Activated naive CD4-positive, alpha-beta T cell treated with anti-CD3 and anti-CD28 coated beads, Interleukin-2, amount 50 U/mL, for 16 hours (primary cell): ENCODE measurements around the gene GPATCH8.
"Not testable (repeated sequence)": the region's sequence is repeated elsewhere in the genome, so short reads cannot be mapped to it uniquely, and the experiment has no call there.

Experiments
- DNase-seq: peaks from one replicate; pipeline ENCODE4 v3.0.0-alpha.2; 2020

GPATCH8 gene

DNA sequence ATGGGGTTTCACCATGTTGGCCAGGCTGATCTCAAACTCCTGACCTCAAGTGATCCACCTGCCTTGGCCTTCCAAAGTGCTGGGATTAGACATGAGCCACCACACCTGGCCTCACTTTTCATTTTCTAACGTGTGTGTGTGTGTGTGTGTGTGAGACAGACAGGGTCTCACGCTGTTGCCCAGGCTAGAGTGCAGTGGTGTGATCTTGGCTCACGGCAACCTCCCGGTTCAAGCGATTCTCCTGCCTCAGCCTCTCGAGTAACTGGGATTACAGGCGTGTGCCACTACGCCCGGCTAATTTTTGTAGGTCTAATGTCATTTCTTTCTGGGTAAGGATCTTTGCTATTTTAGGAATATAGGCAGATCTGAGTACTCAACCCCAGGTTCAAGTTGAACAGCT, 109.1 kb downstream of the GPATCH8 start:
- not testable (repeated sequence) for DNase-seq

DNA sequence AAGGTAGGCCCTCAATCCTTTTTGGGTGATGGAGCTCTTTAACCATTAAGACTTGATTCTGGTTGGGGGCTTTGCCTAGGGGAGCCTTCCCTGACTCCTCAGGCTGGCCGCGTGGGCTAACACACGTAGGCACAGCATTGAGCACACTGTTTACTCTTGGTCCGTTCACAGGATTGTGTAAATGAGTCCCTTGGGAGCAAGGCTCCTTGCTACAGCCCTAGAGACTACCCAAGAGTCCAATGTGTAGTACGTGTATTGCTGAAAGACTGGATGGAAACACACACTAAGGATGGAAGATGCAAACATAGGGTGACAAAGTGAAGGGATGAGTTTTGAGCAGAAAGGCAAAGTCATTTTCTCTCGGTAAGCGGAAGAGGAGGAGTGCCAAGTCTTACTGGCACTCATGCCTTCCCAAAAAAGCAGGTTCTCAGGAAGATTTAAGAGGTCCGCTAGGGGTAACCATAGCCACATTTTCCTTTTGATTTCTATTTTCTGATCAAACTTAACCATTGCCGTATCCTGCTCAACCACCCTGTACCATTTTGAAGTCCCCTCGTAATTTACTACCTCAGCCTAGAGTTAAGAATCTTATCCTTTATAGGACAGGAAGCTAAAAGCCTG, 112.8 kb downstream of the GPATCH8 start:
- no peak for DNase-seq

DNA sequence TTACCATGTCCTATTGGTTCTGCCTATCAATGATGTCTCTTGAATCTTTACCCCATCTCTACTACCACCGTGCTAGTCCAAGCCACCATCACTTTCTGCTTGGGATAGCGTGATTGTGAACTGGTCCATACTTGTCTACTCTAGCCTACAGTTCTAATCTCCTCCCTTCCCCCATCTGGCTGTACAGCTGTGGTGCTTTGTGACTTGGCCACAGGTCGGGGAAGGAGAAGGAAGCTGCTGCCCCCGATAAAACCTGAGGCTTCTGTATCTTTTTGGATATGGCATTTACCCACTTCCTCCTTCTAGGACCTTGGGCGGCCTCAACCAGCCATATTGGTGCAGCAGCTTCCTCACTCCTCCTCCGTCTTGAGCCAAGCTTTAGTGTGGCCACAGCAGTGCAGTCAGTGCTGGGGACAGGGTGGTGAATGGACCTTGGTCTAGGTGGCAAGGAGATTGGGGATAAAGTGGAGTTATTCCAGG, 113.4 kb downstream of the GPATCH8 start:
- no peak for DNase-seq

DNA sequence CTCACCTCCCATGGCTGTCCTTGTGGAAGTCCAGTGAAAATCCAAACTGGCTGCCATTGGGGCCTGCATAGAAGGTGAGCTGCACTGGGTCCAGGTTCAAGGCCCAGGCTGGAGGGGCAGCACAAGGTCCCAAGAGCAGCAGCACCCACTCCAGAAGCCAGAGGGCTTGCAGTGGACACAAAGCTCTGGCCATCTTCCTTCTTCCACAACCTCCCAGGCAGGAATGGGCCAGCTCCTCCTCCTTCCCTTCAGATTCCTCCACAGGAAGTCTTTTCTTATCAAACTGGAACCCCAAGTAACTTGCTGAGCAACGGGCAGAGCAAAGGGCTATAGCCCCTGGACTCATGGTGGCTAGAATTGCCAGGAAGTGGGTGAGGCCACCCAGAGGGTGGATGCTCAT, 113.9 kb downstream of the GPATCH8 start, which contains the start of gene ITGA2B:
Gene ITGA2B, minus strand, starts transcription at position 369 of the 400 bp plus-strand sequence. Its CDS starts 176 bp downstream, at position 193.
- DNase-seq = no peak

DNA sequence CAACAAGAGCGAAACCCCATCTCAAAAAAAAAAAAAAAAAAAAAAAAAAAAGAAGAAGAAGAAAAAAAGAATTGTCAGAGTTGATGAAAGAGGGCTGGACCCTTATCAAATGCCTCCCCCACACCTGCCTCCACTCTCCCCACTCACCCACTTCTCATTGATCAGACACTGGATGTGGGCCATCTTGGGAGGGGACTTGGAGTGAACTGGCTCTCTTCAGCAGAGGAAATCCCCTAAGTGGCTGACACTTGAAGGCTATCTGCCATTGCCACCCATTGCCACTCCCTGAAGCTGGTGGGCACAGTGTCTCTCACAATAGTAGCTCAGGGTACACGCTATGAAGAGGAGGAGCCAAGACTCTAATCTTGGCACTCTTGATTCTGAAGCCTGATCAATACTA, 115.4 kb downstream of the GPATCH8 start:
- DNase-seq = no peak

DNA sequence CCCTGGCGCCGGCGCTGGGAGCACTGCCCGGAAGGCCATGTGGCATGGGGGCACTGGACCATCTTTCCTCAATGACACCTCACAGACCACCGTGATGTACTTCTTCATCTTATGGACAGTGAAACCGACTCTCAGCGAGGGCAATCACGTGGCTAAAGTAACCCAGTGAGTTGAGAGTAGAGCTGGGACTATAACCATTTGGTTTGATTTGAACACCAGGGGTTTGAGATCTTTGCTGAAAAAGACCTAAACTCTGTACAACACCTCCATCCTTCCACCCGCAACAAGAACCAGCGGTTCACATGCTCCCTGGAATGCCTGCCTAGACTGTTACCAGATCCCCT, 117.1 kb downstream of the GPATCH8 start:
- no peak for DNase-seq

DNA sequence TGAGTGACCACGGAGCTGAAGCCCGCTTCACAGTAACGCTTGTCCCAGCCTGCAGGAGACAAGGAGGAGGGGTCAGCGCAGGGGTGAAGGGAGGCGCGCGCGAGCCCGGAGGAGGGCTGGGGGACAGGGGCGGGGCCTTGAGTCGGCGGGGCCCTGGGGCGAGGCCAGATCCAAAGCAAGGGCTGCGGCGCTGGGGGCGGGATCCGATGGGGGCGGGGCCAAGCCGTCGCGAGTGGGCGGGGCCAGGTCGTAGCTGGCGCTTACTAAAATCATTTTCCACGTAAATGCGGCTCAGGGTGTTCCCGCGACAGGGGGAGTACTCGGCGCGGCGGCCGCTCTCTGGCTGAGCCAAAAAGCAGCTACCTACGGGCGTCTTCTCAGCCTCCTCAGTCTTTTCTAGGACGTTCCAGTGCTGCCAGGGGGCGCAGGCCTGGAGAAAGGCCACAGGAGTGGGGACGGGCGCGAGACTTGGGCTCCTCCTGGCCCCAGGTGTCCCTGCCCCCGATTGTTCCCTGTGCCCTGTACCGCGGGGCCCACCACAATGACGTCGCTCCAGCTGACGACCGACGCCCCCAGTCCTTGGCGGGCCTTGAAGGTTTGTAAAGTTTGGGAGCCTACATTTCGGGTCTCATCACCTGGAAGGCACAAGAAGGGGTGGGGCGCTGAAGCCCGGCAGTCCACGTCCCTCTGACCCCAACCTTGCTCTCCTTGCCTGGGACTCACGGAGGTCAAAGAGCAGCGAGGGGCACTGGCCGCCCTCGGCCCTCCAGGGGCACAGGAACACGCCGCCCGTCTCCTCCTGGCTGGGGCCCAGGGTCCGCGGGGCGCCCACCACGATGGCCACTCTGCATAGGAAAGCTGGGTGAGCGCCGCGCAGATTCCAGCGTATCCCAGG, 117.7 kb downstream of the GPATCH8 start:
- peak; percentile 83 for DNase-seq

DNA sequence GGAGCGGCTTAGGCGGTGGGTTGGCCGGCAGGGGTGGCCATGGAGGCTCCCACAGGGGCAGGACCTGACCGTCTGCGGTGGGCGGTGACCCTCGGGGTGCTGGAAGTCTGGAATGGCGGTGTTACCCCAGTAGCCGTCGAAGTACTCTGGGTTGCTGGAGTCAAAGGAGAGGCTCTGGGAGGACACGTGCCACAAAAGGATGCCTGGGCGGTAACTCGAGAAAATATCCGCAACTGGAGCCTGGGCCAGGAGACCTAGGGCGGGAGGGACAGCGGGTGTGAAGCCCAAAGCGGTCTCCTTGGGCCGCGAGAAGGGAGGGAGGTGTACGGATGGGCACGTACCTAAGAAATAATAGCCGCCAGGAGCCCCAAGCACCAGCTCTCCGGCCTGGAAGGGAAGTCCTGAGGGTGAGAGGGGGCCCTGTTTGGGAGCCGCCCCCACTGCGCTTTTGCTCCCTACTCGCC, 118.4 kb downstream of the GPATCH8 start:
- no peak for DNase-seq

DNA sequence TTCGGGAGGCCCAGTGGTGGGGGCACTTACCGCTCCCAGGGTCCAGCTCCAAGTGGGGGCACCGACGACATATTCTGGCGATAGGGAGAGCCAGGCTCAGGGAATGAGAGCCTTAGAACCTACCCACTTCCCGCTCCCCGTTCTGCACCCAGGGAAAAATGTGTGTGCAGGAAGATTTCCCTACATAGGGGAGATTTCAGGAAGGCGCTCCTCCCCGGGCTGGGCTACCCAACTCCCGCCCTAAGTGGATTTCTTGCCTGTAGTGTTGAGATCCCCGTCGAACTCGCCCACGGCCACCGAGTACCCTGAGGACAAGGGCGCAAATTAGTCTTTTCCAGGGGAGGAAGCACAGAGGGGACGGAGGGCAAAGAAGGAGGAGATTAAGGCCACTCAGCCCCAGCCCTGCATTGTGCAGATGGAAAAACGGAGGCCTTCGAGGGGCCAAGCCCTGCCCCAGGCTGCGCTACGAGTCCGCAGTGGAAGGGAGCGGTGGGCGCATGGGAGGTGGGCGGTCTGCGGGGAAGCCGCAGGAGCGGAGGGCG, 118.9 kb downstream of the GPATCH8 start:
- DNase-seq = no peak

DNA sequence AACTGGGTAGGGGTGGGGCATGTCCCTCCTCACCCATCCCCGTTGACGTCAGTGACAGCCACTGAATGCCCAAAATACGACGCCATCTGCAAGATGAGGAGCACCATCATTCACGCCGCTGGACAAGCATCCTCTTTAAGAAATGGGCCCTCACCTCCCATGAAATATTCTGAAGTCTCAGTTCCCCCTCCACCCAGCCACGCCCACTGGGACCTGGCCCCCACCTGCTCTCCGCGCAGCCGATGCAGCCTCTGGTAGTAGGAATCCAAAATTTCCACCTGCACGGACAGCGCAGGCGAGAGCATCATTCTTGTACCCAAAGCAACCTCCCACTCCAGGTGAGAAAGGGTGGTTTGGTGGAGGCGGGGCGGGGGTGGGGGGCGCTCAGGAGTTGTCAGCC, 119.3 kb downstream of the GPATCH8 start:
- no peak for DNase-seq

DNA sequence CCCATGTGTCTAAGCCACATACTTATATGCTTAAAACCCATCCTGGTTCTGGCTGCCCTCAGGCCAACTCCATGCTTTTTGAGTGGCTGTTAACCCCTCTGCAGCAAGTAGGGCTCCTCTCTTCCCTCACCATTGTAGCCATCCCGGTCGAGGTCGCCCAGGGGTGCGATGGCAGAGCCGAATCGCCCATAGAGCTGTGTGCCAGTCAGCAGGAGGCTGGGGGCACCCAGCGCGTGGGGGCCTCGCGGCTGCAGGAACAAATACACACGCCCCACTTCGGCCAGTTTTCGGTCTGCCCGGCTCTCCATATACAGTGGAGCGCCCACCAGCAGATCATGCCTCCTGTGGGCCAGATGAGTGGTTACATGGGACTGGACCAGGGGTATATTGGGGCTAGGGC, 119.8 kb downstream of the GPATCH8 start:
- DNase-seq = no peak

DNA sequence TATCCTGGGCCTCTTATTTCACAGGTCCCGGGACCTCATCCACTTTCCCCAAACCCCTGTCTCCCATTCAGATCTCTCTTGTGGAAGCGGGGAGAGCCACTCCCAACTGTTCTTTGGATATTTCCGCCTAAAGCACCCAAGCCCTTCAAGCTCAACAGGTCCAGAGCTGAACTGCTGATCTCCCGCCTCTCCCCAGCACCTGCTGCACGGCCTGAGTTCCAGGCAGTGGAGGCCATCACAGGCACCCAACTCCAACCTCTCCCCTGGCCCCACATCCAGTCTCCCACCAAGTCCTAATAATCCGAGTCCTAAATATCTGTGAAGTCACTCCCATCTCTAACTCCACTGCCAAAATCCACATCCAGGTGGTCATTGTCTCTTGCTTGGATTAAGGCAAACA, 120.3 kb downstream of the GPATCH8 start:
- DNase-seq = no peak

DNA sequence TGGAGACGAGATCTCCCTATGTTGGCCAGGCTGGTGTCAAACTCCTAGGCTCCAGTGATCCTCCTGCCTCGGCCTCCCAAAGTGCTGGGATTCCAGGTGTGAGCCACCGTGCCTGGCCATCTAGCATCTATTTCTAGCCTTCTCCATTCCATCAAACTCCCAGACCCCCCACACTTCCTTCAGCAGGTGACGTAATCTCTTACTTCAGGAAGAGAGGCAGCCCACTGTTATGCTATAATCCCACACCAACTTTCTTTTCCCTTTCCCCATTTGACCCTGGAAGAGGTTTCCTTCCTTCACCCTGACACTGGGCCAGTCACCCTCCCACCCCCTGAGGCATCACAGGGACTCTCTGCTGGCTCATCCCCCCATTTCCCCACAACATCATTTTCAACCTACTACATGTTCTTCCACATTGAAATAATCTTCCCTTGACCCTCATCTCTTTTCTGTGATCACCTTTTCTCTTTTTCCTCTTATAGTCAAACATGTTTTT, 121.3 kb downstream of the GPATCH8 start:
- no peak for DNase-seq

DNA sequence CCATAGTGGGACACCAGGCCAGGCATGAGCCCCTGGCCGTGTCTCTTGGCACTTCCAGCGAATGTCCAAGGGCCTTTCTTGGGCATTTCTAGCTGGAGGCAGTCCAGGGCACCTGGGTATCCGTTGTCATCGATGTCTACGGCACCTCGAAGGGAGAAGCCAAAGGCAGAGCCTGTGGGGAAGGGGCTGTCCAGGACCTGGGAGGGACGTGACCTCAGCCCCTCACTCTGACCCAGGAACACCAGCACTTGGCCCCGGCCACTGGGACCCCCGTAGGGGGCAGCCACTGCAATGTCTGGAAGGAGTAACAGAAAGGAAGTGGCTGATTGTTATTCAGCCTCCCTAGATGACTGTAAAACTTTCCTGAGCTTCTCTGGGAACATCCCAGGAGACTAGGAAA, 122.4 kb downstream of the GPATCH8 start:
- DNase-seq = no peak

DNA sequence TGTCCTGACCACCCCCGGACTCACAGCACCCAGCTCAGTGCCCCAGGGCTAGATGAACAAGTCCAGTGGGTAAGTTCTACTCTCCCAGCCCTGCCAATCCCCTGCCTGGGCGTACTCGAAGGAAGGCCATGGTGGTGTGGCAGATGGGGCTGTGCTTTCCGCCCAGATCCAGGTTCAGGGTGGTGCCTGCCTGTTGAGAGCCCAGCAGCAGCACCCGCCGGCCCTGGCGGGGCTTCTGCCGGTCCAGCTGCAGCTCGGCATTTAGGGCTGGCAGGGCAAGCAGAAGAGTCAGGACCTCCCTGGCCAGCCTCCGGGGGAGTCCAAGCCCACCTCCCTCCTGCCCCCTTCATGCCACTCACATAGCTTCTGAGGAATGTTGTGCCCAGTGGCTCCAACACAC, 123.3 kb downstream of the GPATCH8 start:
- DNase-seq = no peak

DNA sequence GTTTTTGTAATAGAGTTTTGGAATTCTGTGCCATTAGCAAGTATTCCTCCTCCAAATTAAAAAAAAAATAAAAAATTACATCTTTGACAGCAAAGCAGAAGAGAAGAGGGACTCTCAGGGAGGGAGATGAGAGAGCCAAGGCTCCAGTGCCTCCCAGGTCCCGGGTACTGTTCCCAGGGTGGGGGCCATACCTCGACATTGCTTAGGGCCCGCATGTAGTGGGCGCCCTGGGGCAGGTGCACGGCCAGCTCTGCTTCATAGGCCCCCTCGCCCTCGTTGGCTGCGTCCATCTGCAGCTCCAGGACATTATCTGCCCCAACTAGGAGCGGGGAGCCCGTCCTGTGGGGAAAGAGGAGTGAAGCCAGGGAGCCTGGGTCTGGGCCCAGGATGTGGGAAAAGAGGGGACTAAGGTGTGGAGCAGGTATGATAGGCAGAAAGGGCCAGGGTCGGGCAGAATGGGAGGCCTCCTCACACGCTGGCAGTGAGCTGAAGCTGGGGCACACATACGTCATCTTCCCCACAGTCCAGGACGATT, 125.0 kb downstream of the GPATCH8 start:
- DNase-seq = no peak

DNA sequence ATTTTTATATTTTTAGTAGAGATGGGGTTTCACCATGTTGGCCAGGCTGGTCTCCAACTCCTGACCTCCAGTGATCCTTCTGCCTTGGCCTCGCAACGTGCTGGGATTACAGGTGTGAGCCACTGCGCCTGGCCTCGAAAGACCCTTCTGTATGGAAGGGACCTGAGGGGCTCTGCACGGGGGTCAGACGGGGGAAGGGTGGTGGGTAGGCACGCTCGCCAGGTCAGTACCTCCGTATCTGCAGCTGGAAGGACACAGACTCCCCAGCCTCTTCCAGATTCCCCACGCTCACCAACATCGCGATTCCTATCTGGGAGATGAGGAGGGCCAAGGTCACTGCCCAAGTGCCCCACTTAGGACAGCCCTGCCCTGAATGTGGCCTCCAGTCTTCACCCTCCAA, 126.4 kb downstream of the GPATCH8 start:
- no peak for DNase-seq

DNA sequence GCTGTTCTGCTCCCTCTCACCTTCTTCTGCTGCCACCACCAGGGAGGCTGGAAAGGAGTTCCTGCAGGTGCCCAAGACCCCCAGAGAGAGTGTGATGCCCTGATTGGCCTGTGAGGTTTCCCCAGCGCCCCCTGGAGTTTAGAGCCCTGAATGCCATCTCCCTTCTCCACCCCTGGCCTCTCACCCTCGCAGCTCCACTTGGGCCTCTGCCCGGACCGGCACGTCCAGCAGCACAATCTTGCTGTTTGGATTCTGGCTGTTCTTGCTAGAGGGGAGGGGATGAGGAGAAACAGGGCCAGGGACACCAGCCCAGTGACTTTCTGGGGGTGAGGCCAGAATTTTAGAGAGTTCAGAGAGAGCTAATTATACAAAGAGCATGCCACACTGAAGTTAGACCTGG, 127.1 kb downstream of the GPATCH8 start:
- DNase-seq = no peak

DNA sequence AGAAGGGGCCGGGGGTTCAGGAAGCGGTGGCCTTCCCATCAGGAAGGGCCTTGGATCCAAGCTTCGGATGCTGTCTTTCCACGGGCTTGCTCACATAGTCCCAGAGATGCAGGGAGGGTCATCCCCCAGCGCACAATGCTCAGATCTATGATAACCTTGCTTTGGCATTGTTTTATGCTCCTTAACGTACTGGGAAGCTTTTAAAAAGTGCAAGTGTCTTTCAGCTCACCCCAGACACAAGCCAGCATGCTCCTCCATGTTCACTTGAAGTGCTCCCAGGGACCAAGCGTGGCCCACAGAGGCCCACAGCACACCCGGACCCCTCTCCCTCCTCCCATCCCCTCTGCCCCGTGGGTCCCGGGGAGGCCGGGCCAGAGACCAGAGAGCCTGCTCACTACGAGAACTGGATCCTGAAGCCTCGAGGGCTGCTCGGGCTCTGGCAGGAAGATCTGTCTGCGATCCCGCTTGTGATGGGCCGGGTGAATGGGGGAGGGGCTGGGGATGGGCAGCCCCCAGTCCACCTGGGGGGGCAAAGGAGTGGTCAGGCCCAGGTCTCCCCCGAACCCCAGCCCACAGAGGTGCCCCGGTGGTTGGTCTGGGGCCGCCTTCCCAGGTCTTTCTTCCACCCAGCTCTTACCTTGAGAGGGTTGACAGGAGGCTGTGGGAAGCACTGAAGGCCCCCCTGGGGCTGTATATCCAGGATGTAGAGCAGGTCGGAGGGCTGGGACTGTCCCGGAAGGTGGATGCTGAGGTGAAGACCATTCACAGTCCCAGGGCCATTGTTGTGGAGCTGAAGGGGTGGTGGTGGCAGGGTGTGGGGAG, 127.8 kb downstream of the GPATCH8 start:
- DNase-seq = no peak

DNA sequence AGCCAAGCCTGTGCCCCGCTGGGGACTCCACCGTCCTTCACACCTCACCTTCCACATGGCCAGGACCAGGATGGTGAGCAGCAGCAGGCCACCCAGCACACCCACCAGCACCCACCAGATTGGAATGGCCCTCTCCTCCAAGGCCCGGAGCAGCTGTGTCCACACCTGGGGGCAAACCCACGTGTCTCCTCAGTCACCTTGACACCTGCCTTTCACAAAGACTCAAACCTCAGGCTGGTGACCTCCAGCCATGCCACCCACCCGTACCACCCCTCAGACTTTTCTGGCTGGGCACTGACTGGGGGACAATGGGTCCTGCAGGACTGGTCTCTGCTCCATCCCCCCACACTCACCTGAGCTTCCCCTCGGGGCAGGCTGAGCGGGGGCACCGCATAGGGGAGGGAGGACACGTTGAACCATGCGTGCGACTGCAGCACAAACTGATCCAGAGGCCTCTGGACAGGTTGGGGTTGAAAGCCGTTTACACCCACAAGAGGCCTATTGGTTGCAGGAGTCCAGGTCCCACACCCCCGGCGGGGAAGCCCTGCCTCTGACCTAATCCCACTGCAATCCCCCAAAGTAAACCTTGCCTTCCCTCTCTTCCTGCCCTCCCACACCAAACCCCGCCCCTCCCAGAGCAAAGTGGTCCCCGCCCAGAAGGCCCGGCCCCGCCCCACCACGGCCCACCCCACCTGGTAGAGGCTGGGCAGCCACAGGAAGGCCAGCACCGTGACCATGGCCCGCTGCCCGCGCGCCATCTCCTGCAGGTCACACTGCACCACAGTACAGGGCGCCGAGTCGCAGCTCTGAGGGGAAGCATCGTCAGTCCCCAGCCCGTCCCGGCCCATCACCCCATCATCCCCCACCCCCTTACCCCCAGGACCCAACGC, 128.7 kb downstream of the GPATCH8 start:
- no peak for DNase-seq

DNA sequence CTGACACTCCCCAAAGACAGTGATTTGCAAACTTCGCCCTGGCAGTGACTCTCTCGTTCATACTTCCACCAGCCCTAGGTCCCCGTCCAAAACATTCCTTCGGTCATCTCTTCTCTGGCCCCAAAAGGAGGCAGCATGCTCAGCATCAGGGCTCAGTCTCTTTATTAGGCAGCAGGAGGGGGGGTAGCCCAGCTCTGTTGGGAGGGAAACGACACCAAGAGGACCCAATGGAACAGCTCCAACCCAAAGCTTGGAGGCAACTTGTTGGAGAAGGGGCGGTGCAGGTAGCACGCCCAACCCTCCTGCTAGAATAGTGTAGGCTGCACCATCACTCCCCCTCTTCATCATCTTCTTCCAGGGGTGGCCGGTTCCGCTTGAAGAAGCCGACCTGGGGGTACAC, 131.2 kb downstream of the GPATCH8 start:
- no peak for DNase-seq
